Measurements from ENCODE around the gene DAZL. TPM values are rescaled to one million over a fixed set of nuclear protein-coding genes. Genes with fewer than 3 reads are reported as not detected.

DAZL gene
- total RNA-seq, 1 donor from 2014 or later, result not detected

GRCh38 chr3:16546186-16547010 is 58.8 kb downstream of the DAZL start:
- intact Hi-C loops (cut with micrococcal nuclease), result no loop called here

GRCh38 chr3:16545413-16546185 is 59.6 kb downstream of the DAZL start:
- intact Hi-C loops (cut with micrococcal nuclease), result no loop called here

GRCh38 chr3:16543242-16543864 is 61.9 kb downstream of the DAZL start:
- intact Hi-C loops (cut with micrococcal nuclease), result no loop called here

GRCh38 chr3:16538507-16538906 is 66.7 kb downstream of the DAZL start:
- intact Hi-C loops (cut with micrococcal nuclease), result no loop called here

- intact Hi-C loops (cut with micrococcal nuclease), result no loop called here
These were observed 68.2 kb downstream of the DAZL start for GRCh38 chr3:16536996-16537395.

Other genes with a start within 250 kb of the DAZL start
- gene RFTN1, start 91.7 kb downstream of the DAZL start, total RNA-seq, result 80.5 and 90.3 TPM in 2 replicates

Data from T-helper 1 cell treated with Interleukin-12 subunit alpha and Interleukin-12 subunit beta and Interleukin-4 antibody, amounts not matched to agents 30 ng/mL and 1 ng/mL, for 36 hours (primary cell).